Activated T-cell treated with anti-CD3 and anti-CD28 coated beads, Interleukin-2, amount 50 U/mL, for 48 hours (primary cell): ENCODE results near the gene POLD4.

Experiments
- DNase-seq, 2 experiments: peaks; one replicate each; pipeline ENCODE4 v3.0.0-alpha.2; 2020

POLD4 gene

GRCh38 chr11:67370351-67371076 lies 17.2 kb upstream of the POLD4 start:
- no peak for DNase-seq

- peak in 1 of 2 experiments; percentile 24 for DNase-seq
Observed at GRCh38 chr11:67369801-67370284, 16.5 kb upstream of the POLD4 start.

GRCh38 chr11:67369275-67369674 lies 15.9 kb upstream of the POLD4 start:
- no peak for DNase-seq

- DNase-seq, result peak; percentile 62 to 65
Observed at GRCh38 chr11:67368621-67369020, 15.3 kb upstream of the POLD4 start.

- no peak for DNase-seq
Observed at GRCh38 chr11:67367761-67368227, 14.4 kb upstream of the POLD4 start.

GRCh38 chr11:67366961-67367760 lies 13.8 kb upstream of the POLD4 start:
- no peak for DNase-seq

- DNase-seq, result no peak
Observed at GRCh38 chr11:67366546-67366945, 13.2 kb upstream of the POLD4 start.

GRCh38 chr11:67365736-67366444 lies 12.5 kb upstream of the POLD4 start:
- DNase-seq, result no peak

GRCh38 chr11:67364783-67365722 lies 11.7 kb upstream of the POLD4 start:
- DNase-seq, result no peak

- DNase-seq, result no peak
Observed at GRCh38 chr11:67364169-67364568, 10.8 kb upstream of the POLD4 start.

- no peak for DNase-seq
Observed at GRCh38 chr11:67357831-67358670, 4.7 kb upstream of the POLD4 start.

- peak; percentile 78 for DNase-seq
Observed at GRCh38 chr11:67356864-67357561, 3.7 kb upstream of the POLD4 start.

GRCh38 chr11:67356387-67356863 lies 3.1 kb upstream of the POLD4 start:
- no peak for DNase-seq

- no peak for DNase-seq
Observed at GRCh38 chr11:67355794-67356386, 2.5 kb upstream of the POLD4 start.

GRCh38 chr11:67355023-67355793 lies 1.9 kb upstream of the POLD4 start:
- DNase-seq, result no peak

GRCh38 chr11:67354075-67355022 lies 1.0 kb upstream of the POLD4 start:
- DNase-seq, result peak; percentile 38 to 55

GRCh38 chr11:67352546-67353316 lies 615 bp downstream of the POLD4 start:
- no peak for DNase-seq
